Bronchial smooth muscle cell (primary cell): ENCODE measurements around the gene GC. TPM values are rescaled to one million over a fixed set of nuclear protein-coding genes. Genes with fewer than 3 reads are reported as not detected.

ENCODE experiments used
- total RNA-seq: library from RNA; depleted of rRNA; stranded (reverse); fragments of >200 nt; gene quantifications from 2 replicates; pipeline ENCODE4 v1.2.1, GENCODE V29; 2014

The GC gene
- total RNA-seq = not detected in 2 replicates

GRCh38 chr4:71783972-71784371, at the start of gene GC:
TSS of gene GC (minus strand) at chr4:71784079. CDS start at chr4:71784018, 61 bp downstream.

Other genes with a start within 250 kb of the GC start
- not detected in 2 replicates for gene NPFFR2, start 247.9 kb upstream of the GC start, total RNA-seq